Stimulated activated naive CD8-positive, alpha-beta T cell treated with anti-CD3 and anti-CD28 coated beads, Interleukin-15, amount 100 ng/mL, for 72 hours (primary cell): ENCODE measurements around the gene ZNF580.

Experiments
- ATAC-seq: fragments of 150-1000 bp; cut with Tn5 transposase; 2 replicates; pipeline ENCODE4 v1.10.0; 2021; ENCODE audit warnings: mild to moderate bottlenecking, moderate library complexity
- DNase-seq, 2 donors: peaks; one replicate each; pipeline ENCODE4 v3.0.0; 2021 to 2022
- H3K27ac Mint-ChIP-seq, 2 donors: one replicate each; pipeline ENCODE4 v1.8.0; 2022; ENCODE audit warnings: mild to moderate bottlenecking in 2 of 2, mixed read lengths in 2 of 2, moderate library complexity in 2 of 2
- H3K27me3 Mint-ChIP-seq: one replicate; pipeline ENCODE4 v1.8.0; 2022; ENCODE audit warnings: mixed read lengths
- H3K4me1 Mint-ChIP-seq: one replicate; pipeline ENCODE4 v1.8.0; 2022; ENCODE audit warnings: mild to moderate bottlenecking, mixed read lengths
- H3K4me3 Mint-ChIP-seq, 2 donors: one replicate each; pipeline ENCODE4 v1.8.0; 2022; ENCODE audit warnings: mild to moderate bottlenecking in 2 of 2, mixed read lengths in 2 of 2, moderate library complexity in 1 of 2
- H3K9me3 Mint-ChIP-seq, 2 donors: one replicate each; pipeline ENCODE4 v1.8.0; 2022; ENCODE audit warnings: mixed read lengths in 2 of 2

The ZNF580 gene

GRCh38 chr19:55669418-55670279, 28.8 kb downstream of the ZNF580 start:
- DNase-seq (no peak), ATAC-seq (no peak)
- H3K27me3 Mint-ChIP-seq: no peaks in the 10 kb centered on the region
- peaks cover 76% of the 10 kb centered on the region for H3K4me1 Mint-ChIP-seq
- no peaks in the 10 kb centered on the region for H3K9me3 Mint-ChIP-seq
- H3K4me3 Mint-ChIP-seq: no peak overlapping the region
- H3K27ac Mint-ChIP-seq: no peak overlapping the region

DNA sequence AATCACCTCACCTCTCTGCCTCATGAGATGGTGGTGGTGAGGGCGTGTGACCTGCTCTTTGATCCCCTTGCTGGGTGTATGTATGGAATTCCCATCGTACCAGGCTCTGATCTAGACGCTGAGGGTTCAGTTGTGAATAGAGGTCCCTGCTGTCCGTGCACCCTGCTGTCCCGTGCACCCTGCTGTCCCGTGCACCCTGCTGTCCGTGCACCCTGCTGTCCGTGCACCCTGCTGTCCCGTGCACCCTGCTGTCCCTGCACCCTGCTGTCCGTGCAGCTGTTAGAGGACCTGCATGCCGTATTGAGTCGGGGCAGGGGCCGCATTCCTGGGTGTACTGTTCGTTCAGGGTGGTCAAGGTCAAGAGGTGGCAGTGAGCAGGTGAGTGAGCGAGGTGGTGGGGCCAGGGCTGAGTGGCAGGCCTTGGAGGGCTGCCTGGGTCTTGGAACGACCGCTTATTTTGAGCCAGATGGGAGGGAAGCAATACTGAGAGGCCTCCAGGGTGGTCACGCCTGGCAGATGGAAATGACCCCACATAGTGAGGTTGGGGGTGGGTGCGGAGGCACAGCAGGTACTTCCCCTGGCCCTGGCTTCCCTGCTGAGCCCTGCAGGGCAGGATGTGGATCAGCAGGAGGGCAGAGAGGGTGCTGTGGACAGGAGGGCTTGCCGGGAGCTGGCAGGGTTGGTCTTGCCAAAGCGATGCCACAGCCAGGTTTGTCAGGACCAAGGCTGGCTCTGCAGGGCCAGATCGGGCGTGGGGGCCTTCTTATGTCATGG, 29.7 kb downstream of the ZNF580 start:
- no peak overlapping the region for H3K4me3 Mint-ChIP-seq
- peaks cover 78% of the 10 kb centered on the region for H3K4me1 Mint-ChIP-seq
- DNase-seq: no peak

DNA sequence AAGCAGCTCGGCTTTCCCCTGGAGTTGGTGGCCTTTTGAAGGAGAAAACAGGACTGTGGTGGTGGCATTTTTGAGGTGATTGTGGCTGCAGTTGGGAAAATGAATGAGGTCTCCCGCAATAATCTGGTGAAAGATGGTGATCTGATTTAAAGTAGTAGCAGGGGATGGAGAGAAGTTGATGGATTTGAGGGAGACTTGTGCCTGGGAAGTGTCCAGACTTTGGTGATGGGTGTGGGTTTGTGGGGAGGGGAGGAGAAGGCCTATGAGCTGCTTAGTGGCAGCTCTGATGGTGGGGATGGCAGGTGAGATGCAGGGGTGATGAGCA, 30.2 kb downstream of the ZNF580 start:
- H3K4me3 Mint-ChIP-seq: no peak overlapping the region
- no peaks in the 10 kb centered on the region for H3K27me3 Mint-ChIP-seq
- no peak for ATAC-seq
- peaks cover 76% of the 10 kb centered on the region for H3K4me1 Mint-ChIP-seq
- DNase-seq: no peak
- no peaks in the 10 kb centered on the region for H3K9me3 Mint-ChIP-seq
- H3K27ac Mint-ChIP-seq: peak overlapping the region in 1 of 2 donors; percentile 48

More for the DNA sequence above, 29.7 kb downstream of the ZNF580 start:
- Mint-ChIP-seq H3K9me3 (no peaks in the 10 kb centered on the region), H3K27ac (peak overlapping the region in 1 of 2 donors; percentile 60), H3K27me3 (no peaks in the 10 kb centered on the region)
- ATAC-seq: no peak

GRCh38 chr19:55672418-55672817, 31.6 kb downstream of the ZNF580 start:
- no peak overlapping the region for H3K27ac Mint-ChIP-seq
- ATAC-seq (no peak), DNase-seq (no peak)
- no peaks in the 10 kb centered on the region for H3K27me3 Mint-ChIP-seq
- no peaks in the 10 kb centered on the region for H3K9me3 Mint-ChIP-seq
- peaks cover 79% of the 10 kb centered on the region for H3K4me1 Mint-ChIP-seq
- H3K4me3 Mint-ChIP-seq: no peak overlapping the region

DNA sequence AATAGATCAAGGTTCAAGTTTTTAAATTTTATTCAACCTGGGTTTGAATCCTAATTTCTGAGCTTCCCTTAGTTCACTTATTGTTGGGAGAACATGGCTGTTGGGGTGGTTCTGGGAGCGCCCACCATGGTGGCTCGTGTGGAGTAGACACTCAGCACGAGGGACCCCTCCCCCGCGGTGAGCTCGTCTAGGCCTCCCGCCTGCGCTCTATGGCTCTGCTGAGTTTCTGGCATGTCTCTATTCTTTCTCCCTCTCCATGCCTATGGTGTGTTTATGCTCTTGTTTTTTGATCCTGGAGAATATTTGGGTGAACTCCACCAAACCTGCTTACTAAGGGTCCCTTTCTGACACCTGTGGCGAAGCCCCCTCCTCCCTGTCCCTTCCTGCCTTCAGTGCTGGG, 32.7 kb downstream of the ZNF580 start:
- H3K27ac Mint-ChIP-seq: peak overlapping the region; percentile 35 to 74
- no peaks in the 10 kb centered on the region for H3K9me3 Mint-ChIP-seq
- DNase-seq (no peak), ATAC-seq (no peak)
- H3K4me3 Mint-ChIP-seq: peak overlapping the region in 1 of 2 donors; percentile 56
- no peaks in the 10 kb centered on the region for H3K27me3 Mint-ChIP-seq
- peaks cover 80% of the 10 kb centered on the region for H3K4me1 Mint-ChIP-seq

DNA sequence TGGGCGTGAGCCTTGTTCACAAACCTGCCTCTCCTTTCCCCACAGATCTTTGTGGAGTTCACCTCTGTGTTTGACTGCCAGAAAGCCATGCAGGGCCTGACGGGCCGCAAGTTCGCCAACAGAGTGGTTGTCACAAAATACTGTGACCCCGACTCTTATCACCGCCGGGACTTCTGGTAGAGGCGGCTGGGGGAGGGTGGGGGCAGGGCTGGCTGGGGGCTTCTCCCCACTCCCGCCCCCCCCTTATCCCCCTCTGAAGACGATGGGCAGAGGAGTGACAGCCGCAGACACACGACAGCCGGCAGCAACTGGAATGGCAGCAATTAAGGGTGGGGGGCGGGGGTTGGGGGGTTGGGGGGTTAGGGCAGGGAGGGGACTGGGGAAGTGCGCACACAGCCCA, 33.1 kb downstream of the ZNF580 start:
- peak overlapping the region in 1 of 2 donors; percentile 56 for H3K4me3 Mint-ChIP-seq
- no peak for DNase-seq

DNA sequence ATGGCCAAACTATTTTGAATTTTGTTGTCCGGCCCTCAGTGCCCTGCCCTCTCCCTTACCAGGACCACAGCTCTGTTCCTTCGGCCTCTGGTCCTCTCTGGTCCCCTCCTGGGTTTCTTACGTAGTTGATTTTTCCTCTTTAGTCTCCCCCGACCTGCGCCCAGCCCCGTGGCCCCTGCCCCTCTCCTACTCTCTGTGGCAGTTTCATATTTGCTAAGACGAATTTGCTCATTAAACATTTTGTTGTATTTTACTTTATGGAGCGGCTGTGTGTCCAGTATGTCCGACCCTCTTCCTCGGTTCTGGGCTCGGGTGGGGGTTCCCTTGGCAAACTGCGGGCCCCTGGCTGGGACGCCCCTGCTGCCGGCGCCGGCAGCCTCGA, 33.6 kb downstream of the ZNF580 start:
- no peak for ATAC-seq
- Mint-ChIP-seq H3K4me1 (peaks cover 84% of the 10 kb centered on the region), H3K27ac (peak overlapping the region in 1 of 2 donors; percentile 54)

More for the DNA sequence above, 33.1 kb downstream of the ZNF580 start:
- Mint-ChIP-seq H3K9me3 (no peaks in the 10 kb centered on the region), H3K4me1 (peaks cover 84% of the 10 kb centered on the region), H3K27me3 (no peaks in the 10 kb centered on the region), H3K27ac (peak overlapping the region in 1 of 2 donors; percentile 74)
- ATAC-seq: no peak

DNA sequence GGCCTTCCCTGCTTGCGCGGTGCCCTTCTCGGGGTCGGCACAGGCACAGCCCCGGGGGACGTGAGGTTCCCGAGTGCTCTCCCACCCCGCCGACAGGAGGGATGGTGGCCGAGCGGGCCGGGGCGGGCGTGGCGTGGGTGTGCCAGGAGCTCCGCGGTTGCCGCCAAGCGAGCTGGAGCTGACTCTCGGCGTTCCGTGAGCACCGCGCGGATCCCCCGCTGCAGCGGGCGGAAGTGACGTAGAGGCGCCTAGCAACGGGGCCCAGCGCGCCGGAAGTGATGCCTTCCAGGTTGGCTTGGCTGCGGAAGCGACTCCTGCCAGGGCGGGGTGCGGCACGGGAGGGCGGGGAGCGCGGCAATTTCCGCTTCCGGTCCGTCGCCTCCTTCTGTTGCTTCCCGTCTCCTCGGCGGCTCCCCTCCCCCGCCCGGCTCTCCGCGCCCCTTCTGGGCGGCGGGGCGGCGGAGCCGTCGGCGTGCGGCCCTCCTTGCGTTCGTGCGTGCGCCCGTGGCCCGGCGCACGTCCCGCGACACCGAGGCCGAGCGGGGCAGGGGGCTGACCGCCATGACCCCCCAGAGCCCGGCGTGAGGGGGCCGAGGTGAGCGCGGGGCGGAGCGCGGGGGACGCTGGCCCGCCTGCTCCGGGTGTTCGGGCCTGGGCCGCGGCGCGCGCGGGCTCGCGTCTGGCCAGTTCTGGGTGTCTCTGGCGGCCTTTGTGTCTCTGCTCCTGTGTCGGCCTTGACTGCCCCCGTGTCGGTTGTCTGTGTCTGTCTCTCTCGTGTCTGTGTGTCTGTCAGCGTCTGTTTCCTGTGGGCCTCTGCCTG, 34.2 kb downstream of the ZNF580 start, which contains the start of gene EPN1:
Gene EPN1, plus strand, starts transcription at position 386 of the 820 bp plus-strand sequence. CDS start 3,402 bp downstream, outside the sequence.
- H3K9me3 Mint-ChIP-seq: no peaks in the 10 kb centered on the region
- DNase-seq: peak; percentile 94 to 97
- H3K4me3 Mint-ChIP-seq: peak within 1 kb of the TSS; percentile 91 to 92
- H3K27me3 Mint-ChIP-seq: no peaks in the 10 kb centered on the region
- peak; percentile 94 for ATAC-seq
- H3K4me1 Mint-ChIP-seq: peaks cover 84% of the 10 kb centered on the region
- H3K27ac Mint-ChIP-seq: peak within 1 kb of the TSS; percentile 79 to 91

More for the DNA sequence above, 33.6 kb downstream of the ZNF580 start:
- H3K9me3 Mint-ChIP-seq: no peaks in the 10 kb centered on the region
- no peak for DNase-seq
- no peaks in the 10 kb centered on the region for H3K27me3 Mint-ChIP-seq
- peak overlapping the region; percentile 53 to 91 for H3K4me3 Mint-ChIP-seq

DNA sequence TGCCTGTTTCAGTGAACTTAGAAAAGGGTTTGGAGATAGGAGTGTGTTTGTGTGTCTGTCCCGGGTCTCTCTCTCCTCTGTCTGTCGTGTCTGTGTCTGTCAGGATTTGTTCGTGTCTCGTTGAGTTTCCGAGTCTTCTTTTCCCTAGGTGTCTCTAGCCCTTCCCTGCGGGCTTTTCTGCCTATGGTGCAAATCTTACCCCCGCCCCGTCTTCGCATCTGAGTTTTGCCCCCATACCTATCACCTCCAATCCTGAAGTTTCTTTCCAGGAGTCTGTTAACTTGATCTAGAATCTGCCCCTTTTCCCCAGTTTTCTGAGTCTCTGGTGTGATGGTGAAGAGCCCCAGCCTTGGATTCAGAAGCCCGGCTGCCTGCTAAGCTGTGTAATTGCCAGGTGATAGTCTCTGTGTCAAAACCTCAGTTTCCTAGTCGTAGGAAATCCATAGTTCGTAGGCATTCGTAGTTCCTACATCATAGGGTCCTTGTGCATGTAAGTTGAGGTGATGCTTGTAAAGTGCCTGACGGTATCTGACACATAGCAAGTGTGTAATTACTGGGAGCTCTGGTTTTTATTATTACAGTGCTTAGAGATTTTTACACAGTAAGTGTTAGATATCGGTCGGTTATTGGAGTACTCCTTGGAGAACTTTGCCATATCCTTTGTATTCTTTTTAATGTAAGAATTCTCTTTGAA, 35.0 kb downstream of the ZNF580 start:
- DNase-seq (no peak), ATAC-seq (no peak)
- Mint-ChIP-seq H3K4me3 (peak overlapping the region; percentile 91 to 92), H3K27ac (peak overlapping the region; percentile 79 to 91), H3K4me1 (peaks cover 84% of the 10 kb centered on the region), H3K27me3 (no peaks in the 10 kb centered on the region), H3K9me3 (no peaks in the 10 kb centered on the region)

- Mint-ChIP-seq H3K4me3 (peak overlapping the region; percentile 91 to 92), H3K9me3 (no peaks in the 10 kb centered on the region), H3K4me1 (peaks cover 80% of the 10 kb centered on the region)
Observed at GRCh38 chr19:55676383-55676782, 35.6 kb downstream of the ZNF580 start.

DNA sequence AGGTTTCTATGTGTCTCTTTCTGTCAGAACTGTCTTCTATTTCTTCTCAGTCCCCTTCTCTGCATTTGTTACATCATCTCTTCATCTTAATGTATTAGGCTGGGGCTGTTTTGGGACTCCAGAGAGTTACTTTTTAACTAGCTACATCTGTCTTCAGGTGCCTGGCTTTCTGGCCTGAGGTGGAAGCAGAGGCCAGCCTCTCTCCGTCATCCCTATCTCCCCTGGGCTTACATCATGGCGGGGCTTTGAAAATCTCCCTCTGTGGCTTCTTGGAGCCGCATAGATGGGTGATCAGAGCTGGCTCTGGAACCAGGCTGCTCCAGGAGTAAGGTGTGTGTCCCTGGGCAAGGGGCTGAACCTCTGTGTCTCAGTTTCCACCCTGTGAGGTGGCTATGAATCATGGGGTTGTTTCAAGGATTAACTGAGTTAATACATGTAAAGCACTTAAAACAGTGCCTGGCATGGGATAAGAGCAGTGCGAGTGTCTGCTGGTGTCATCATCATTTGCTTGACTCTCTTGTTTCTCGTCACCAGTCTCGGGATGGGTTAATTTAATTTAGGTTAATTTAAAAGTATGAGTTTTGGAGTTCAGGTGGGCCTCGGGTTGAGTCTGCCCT, 36.2 kb downstream of the ZNF580 start:
- Mint-ChIP-seq H3K4me1 (peaks cover 76% of the 10 kb centered on the region), H3K9me3 (no peaks in the 10 kb centered on the region), H3K4me3 (peak overlapping the region; percentile 91 to 92), H3K27ac (peak overlapping the region in 1 of 2 donors; percentile 48), H3K27me3 (no peaks in the 10 kb centered on the region)
- ATAC-seq: no peak
- DNase-seq: no peak

More at GRCh38 chr19:55676383-55676782, 35.6 kb downstream of the ZNF580 start:
- Mint-ChIP-seq H3K27me3 (no peaks in the 10 kb centered on the region), H3K27ac (no peak overlapping the region)
- ATAC-seq (no peak), DNase-seq (no peak)

DNA sequence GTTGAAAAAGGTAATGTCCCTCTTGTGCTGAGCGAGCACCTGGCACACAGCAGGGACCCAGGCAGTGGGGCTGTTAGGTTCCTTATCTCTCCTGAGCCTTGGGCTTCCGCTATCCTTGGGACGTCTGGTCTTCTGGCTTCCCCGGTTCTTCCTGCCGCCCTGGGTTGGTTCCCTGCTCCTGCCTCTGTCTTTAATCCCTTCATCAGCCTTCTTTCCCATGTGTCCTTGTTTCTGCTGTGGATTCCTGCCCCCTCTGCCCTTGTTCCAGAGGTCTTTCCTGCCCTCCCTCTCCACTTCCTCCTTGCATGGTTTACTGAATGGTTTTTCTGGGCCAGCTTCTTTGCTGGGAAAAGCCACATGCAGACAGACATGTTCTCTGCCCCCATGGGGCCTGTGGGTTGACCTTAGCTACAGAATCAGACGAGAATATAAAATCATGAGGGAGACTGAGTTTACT, 36.8 kb downstream of the ZNF580 start:
- no peak for DNase-seq
- Mint-ChIP-seq H3K9me3 (no peaks in the 10 kb centered on the region), H3K4me3 (peak overlapping the region in 1 of 2 donors; percentile 38), H3K4me1 (peaks cover 70% of the 10 kb centered on the region), H3K27ac (peak overlapping the region; percentile 48 to 73), H3K27me3 (no peaks in the 10 kb centered on the region)
- ATAC-seq: no peak

DNA sequence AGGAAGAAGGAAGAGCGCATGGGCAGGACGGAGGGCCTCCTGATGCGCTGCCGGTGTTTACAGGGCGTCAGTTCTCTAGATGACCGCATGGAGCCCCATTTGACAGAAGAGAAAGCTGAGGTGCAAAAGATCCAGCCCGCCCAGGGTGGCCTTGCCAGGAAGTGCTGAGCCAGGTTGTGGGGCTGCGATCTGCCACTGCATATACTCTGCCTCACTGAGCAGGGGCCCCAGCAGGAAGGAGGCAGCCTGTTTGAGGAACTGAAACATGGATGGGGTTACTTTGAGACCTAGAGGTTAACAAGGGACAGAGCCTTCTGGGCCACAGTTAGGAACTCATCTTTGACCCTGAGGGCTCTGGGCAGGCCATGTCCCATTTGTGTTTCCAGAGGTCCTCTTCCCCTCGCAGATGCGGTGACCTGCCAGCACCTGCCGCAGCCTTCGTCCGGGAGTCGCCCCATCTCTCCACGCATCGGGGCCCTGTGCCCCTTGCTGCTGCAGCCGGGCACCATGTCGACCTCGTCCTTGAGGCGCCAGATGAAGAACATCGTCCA, 37.4 kb downstream of the ZNF580 start:
- Mint-ChIP-seq H3K27me3 (no peaks in the 10 kb centered on the region), H3K4me1 (peaks cover 67% of the 10 kb centered on the region), H3K27ac (peak overlapping the region; percentile 73 to 94), H3K4me3 (peak overlapping the region in 1 of 2 donors; percentile 38), H3K9me3 (no peaks in the 10 kb centered on the region)
- DNase-seq (no peak), ATAC-seq (no peak)
